Lower leg skin (tissue), 3 donors: ENCODE results near the gene MITF.

Experiments
- CTCF ChIP-seq, 3 donors: fragments of 450-650 bp; IDR thresholded peaks; one replicate each; pipeline ENCODE4 v1.5.1; 2016; ENCODE audit warnings: antibody characterized with exemption in 3 of 3, mild to moderate bottlenecking in 3 of 3, moderate library complexity in 2 of 3
- POLR2A ChIP-seq, 2 donors: fragments of 450-650 bp; IDR thresholded peaks; one replicate each; pipeline ENCODE4 v1.6.1; 2016 to 2017; ENCODE audit warnings: antibody characterized with exemption in 2 of 2, mild to moderate bottlenecking in 1 of 2, moderate library complexity in 1 of 2

- TF ChIP-seq CTCF (IDR thresholded peaks at IDR 0.05) (no peak), POLR2A (IDR thresholded peaks at IDR 0.05) (no peak)
These were observed 191.3 kb downstream of the MITF start for GRCh38 chr3:69930564-69930963.
